NT2/D1 (cell line): ENCODE results near the gene SAA4.
"Not testable (repeated sequence)": the region's sequence is repeated elsewhere in the genome, so short reads cannot be mapped to it uniquely, and the experiment has no call there.

Experiments used
- DNase-seq: peaks from one replicate; pipeline ENCODE4 v3.0.0-alpha.2; 2011; ENCODE audit warnings: low read depth, low spot score
- H3K27me3 ChIP-seq: 2 replicates; pipeline ENCODE4 v1.6.0; 2011; ENCODE audit warnings: mild to moderate bottlenecking; ENCODE audit not compliant: insufficient read length, insufficient read depth
- H3K36me3 ChIP-seq: 2 replicates; pipeline ENCODE4 v1.6.1; 2011; ENCODE audit warnings: mild to moderate bottlenecking, low read length, mixed read lengths; ENCODE audit not compliant: insufficient read depth, insufficient read length
- H3K4me1 ChIP-seq: 2 replicates; pipeline ENCODE4 v1.5.1; 2011; ENCODE audit not compliant: insufficient read depth, insufficient read length
- H3K4me3 ChIP-seq: 2 replicates; pipeline ENCODE4 v1.5.1; 2011; ENCODE audit warnings: low read depth; ENCODE audit not compliant: insufficient read length
- H3K9ac ChIP-seq: 2 replicates; pipeline ENCODE4 v1.6.0; 2011; ENCODE audit warnings: low read depth; ENCODE audit not compliant: insufficient read length
- H3K9me3 ChIP-seq: 2 replicates; pipeline ENCODE4 v1.5.1; 2011; ENCODE audit warnings: mild to moderate bottlenecking, low read length; ENCODE audit not compliant: insufficient read depth
- SUZ12 ChIP-seq: IDR thresholded peaks from 2 replicates; pipeline ENCODE4 v1.6.1; 2011; ENCODE audit not compliant: insufficient read length, insufficient read depth; ENCODE audit errors: extremely low read depth
- YY1 ChIP-seq: IDR thresholded peaks from 2 replicates; pipeline ENCODE4 v1.6.1; 2011; ENCODE audit not compliant: insufficient read length, insufficient read depth
- ZNF274 ChIP-seq: IDR thresholded peaks from 2 replicates; pipeline ENCODE4 v1.6.1; 2011; ENCODE audit warnings: mild to moderate bottlenecking, low read depth, low read length

Gene SAA4

GRCh38 chr11:18265949-18266348 lies 29.3 kb upstream of the SAA4 start, which contains the start of gene SAA1:
TSS of gene SAA1 (plus strand) at chr11:18266264. CDS start at chr11:18266888, 624 bp downstream.
- H3K4me3 ChIP-seq: no peak within 1 kb of the TSS
- DNase-seq: no peak
- H3K4me1 ChIP-seq: no peaks in the 10 kb centered on the region
- no peaks in the 10 kb centered on the region for H3K27me3 ChIP-seq
- TF ChIP-seq ZNF274: no peak
- no peak for TF ChIP-seq SUZ12
- TF ChIP-seq YY1: no peak
- H3K9ac ChIP-seq: no peak within 1 kb of the TSS
- H3K36me3 ChIP-seq: no peaks in the 10 kb centered on the region
- H3K9me3 ChIP-seq: no peaks in the 10 kb centered on the region

DNA sequence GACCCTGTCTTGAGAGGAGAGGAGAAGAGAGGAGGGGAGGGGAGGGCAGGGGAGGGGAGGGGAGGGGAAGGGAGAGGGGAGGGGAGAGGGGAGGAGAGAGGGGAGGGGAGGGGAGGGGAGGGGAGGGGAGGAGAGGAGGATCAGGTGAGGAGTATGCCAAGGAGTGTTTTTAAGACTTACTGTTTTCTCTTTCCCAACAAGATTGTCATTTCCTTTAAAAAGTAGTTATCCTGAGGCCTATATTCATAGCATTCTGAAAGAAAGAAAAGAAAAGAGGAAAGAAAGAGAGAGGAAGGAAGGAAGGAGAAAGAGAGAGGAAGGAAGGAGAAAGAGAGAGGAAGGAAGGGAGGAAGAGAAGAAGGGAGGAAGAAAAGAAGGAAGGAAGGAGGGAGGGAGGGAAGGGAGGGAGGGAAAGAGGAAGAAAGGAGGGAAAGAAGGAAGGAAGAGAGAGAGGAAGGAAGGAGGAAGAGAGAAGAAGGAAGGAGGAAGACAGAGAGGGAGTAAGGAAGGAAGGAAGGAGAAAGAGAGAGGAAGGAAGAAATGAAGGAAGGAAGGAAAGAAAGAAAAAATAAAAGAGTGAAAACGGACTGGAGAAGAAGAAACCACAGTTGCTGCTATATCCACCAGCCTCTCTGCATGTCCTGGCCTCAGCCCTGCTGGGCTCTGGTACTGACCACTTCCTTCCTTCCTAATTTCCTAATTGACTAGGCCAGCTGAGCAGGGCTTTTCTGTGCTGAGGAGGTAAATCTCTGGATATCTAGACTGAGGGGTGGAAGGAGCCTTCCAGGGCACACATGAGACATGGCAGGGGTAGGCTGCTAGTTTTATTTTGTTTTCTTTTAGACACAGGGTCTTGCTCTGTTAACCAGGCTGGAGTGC lies 28.3 kb upstream of the SAA4 start:
- H3K27me3 ChIP-seq: no peaks in the 10 kb centered on the region
- H3K4me3 ChIP-seq: no peak overlapping the region
- TF ChIP-seq ZNF274 (no peak), SUZ12 (no peak), YY1 (no peak)
- H3K4me1 ChIP-seq: no peaks in the 10 kb centered on the region
- H3K9me3 ChIP-seq: no peaks in the 10 kb centered on the region
- H3K36me3 ChIP-seq: no peaks in the 10 kb centered on the region
- DNase-seq: no peak
- H3K9ac ChIP-seq: no peak overlapping the region

DNA sequence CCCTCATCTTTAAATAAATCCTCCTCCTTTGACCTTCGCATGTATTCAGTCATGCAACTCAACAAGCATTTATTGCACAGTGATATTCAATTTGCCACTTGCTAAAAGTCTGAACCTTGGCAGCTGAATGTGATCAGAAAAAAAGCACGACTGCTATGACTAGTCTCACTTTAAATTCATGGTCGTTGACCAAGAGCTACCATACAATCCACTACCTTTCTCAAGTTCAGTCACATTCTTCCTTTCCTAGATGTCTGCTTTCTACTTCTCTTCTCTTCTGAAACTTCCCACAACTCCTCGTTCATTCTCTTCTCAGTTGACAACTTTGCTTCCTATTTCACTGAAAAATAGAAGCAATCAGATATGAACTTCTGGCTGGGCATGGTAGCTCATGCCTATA lies 27.4 kb upstream of the SAA4 start:
- no peaks in the 10 kb centered on the region for H3K4me1 ChIP-seq
- no peak overlapping the region for H3K4me3 ChIP-seq
- no peak for TF ChIP-seq YY1
- TF ChIP-seq ZNF274: no peak
- no peak for TF ChIP-seq SUZ12

GRCh38 chr11:18262681-18263350 lies 26.2 kb upstream of the SAA4 start:
- DNase-seq, H3K9ac ChIP-seq, H3K36me3 ChIP-seq, H3K9me3 ChIP-seq, H3K4me1 ChIP-seq, H3K4me3 ChIP-seq, H3K27me3 ChIP-seq: not testable (repeated sequence)

More for the DNA sequence above, 27.4 kb upstream of the SAA4 start:
- Histone ChIP-seq H3K27me3 (no peaks in the 10 kb centered on the region), H3K36me3 (no peaks in the 10 kb centered on the region), H3K9me3 (no peaks in the 10 kb centered on the region), H3K9ac (no peak overlapping the region)
- DNase-seq: no peak

- no peak for TF ChIP-seq SUZ12
- no peak for TF ChIP-seq ZNF274
- TF ChIP-seq YY1: no peak
- H3K36me3 ChIP-seq: no peaks in the 10 kb centered on the region
- H3K4me1 ChIP-seq: no peaks in the 10 kb centered on the region
- H3K9ac ChIP-seq: no peak overlapping the region
- H3K9me3 ChIP-seq: no peaks in the 10 kb centered on the region
- no peak for DNase-seq
- H3K27me3 ChIP-seq: no peaks in the 10 kb centered on the region
- H3K4me3 ChIP-seq: no peak overlapping the region
Measured at GRCh38 chr11:18261721-18262120, 25.1 kb upstream of the SAA4 start.

DNA sequence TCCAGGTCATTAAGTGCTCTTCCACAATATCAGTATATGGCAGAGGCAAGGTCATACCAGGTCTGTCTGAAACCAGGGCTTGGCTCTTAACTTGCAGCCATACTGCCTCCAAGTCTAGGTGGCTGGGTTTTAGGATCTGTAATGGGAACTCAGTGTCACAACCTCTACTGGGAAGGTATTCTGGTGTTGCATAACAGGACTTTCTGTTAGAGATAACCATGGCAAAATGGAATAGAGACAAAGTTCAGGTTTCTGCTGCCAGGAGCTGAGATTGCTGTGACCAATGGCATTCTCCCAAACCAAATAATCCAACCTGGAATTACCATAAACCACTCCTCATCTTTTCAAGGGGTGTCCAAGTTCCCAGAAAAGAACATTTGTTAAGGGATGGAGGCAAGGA lies 22.7 kb upstream of the SAA4 start:
- Histone ChIP-seq H3K4me1 (no peaks in the 10 kb centered on the region), H3K27me3 (no peaks in the 10 kb centered on the region), H3K9ac (no peak overlapping the region), H3K9me3 (no peaks in the 10 kb centered on the region), H3K4me3 (no peak overlapping the region), H3K36me3 (no peaks in the 10 kb centered on the region)
- no peak for DNase-seq
- TF ChIP-seq SUZ12 (no peak), ZNF274 (no peak), YY1 (no peak)

DNA sequence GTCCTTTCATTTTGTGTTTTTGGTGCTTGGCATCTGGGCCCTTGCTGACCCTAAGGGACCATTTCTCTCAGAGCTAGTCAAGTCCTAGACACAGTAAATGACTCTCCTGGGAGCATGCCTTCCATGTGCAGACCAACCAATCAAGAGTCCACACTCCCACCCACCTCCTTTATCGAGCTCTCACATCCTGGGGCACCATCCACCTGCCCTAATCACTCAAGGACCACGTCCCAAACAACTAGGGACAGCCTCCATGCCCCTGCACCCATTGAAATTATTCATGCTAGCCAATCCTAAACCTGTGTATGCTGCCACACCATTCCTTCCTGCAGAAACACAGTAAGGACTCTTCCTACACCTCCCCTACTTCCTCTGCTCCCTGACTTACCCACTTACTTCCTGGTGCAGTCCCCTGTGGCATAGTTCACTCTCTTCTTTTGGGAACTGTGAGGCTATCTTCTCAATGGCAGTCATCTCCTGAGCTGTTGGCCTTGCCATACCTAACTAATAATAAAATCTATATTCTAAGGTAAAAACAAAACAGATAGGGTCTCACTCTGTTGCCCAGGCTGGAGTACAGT lies 18.3 kb upstream of the SAA4 start:
- TF ChIP-seq ZNF274: no peak
- TF ChIP-seq YY1: no peak
- no peaks in the 10 kb centered on the region for H3K27me3 ChIP-seq
- no peak overlapping the region for H3K9ac ChIP-seq
- H3K4me3 ChIP-seq: no peak overlapping the region
- no peaks in the 10 kb centered on the region for H3K36me3 ChIP-seq
- H3K9me3 ChIP-seq: no peaks in the 10 kb centered on the region
- no peak for DNase-seq
- H3K4me1 ChIP-seq: no peaks in the 10 kb centered on the region
